Measurements from ENCODE around the gene ZNF581.

- TF ChIP-seq EP300 (IDR thresholded peaks at IDR 0.05; ENCODE audit: borderline replicate concordance) (no peak), CREB1 (IDR thresholded peaks at IDR 0.05; ENCODE audit: low read depth) (no peak), YY1 (IDR thresholded peaks at IDR 0.05; ENCODE audit: low read depth) (no peak), FOXM1 (IDR thresholded peaks at IDR 0.05; ENCODE audit: borderline replicate concordance, low read depth) (no peak)
Observed at GRCh38 chr19:55620410-55621204, 22.8 kb upstream of the ZNF581 start.

Measured in Ishikawa (cell line).